RWPE2 (cell line): ENCODE results near the gene POLR3B.

Experiments used
- ATAC-seq: fragments of 200-7000 bp; cut with Tn5 transposase; 3 replicates; pipeline ENCODE4 v1.9.1; 2021; ENCODE audit warnings: low read depth
- DNase-seq: peaks from one replicate; pipeline ENCODE4 v3.0.0-alpha.2; 2020; ENCODE audit warnings: low spot score
- H3K27ac ChIP-seq: fragments of 450-650 bp; 2 replicates; pipeline ENCODE4 v1.5.1; 2017; ENCODE audit warnings: mild to moderate bottlenecking; ENCODE audit not compliant: poor library complexity, severe bottlenecking
- H3K27me3 ChIP-seq: fragments of 250-450 bp; sonication (Bioruptor Pico); 2 replicates; pipeline ENCODE4 v1.5.1; 2021; ENCODE audit warnings: mild to moderate bottlenecking, moderate library complexity; ENCODE audit not compliant: insufficient read depth, poor library complexity, severe bottlenecking
- H3K36me3 ChIP-seq: fragments of 250-450 bp; sonication (Bioruptor Pico); 2 replicates; pipeline ENCODE4 v1.5.1; 2020; ENCODE audit warnings: low read depth, mild to moderate bottlenecking, moderate library complexity
- H3K4me1 ChIP-seq: fragments of 250-450 bp; sonication (Bioruptor Pico); 2 replicates; pipeline ENCODE4 v1.5.1; 2021; ENCODE audit warnings: mild to moderate bottlenecking, moderate library complexity; ENCODE audit not compliant: insufficient read depth, poor library complexity, severe bottlenecking
- H3K4me3 ChIP-seq: fragments of 250-450 bp; sonication (Bioruptor Pico); 2 replicates; pipeline ENCODE4 v1.5.1; 2021; ENCODE audit warnings: mild to moderate bottlenecking, moderate library complexity; ENCODE audit not compliant: severe bottlenecking
- H3K9me3 ChIP-seq: fragments of 250-450 bp; sonication (Bioruptor Pico); 2 replicates; pipeline ENCODE4 v1.5.1; 2021; ENCODE audit warnings: mild to moderate bottlenecking, moderate library complexity; ENCODE audit not compliant: severe bottlenecking
- TF ChIP-seq, protein P1 (sequence below): fragments of 450-650 bp; IDR thresholded peaks from one replicate; pipeline ENCODE4 v1.5.1; 2017; ENCODE audit warnings: mild to moderate bottlenecking, moderate library complexity; ENCODE audit not compliant: poor library complexity, severe bottlenecking

The POLR3B gene

DNA sequence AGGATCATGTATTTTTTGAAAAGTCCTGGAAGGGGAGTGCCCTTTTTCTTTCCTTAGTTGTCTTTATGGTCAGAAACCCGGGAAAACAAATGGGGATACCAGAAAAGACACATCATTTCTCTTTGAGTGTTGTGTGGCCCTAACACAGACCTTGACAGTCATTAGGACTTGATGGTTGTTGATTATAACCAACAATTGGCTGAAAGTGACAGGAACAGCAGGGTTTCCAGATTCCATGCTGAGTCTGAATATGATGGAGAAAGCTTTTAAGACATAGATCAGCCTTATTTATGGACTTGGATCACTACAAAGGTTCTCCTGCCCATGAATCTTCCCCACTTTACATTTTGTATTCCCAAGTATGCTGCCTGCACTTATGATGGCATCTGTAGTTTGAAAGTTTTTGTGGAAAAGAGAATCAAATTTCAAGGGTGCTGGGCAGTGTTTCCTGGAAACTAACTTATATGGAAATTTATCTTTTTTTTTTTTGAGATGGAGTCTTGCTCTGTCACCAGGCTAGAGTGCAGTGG, 30.4 kb downstream of the POLR3B start:
- peaks cover 32% of the 10 kb centered on the region for H3K36me3 ChIP-seq
- H3K27me3 ChIP-seq: no peaks in the 10 kb centered on the region
- no peaks in the 10 kb centered on the region for H3K4me1 ChIP-seq
- ATAC-seq (no peak), DNase-seq (no peak)
- H3K9me3 ChIP-seq: no peaks in the 10 kb centered on the region
- TF ChIP-seq, protein P1, sequence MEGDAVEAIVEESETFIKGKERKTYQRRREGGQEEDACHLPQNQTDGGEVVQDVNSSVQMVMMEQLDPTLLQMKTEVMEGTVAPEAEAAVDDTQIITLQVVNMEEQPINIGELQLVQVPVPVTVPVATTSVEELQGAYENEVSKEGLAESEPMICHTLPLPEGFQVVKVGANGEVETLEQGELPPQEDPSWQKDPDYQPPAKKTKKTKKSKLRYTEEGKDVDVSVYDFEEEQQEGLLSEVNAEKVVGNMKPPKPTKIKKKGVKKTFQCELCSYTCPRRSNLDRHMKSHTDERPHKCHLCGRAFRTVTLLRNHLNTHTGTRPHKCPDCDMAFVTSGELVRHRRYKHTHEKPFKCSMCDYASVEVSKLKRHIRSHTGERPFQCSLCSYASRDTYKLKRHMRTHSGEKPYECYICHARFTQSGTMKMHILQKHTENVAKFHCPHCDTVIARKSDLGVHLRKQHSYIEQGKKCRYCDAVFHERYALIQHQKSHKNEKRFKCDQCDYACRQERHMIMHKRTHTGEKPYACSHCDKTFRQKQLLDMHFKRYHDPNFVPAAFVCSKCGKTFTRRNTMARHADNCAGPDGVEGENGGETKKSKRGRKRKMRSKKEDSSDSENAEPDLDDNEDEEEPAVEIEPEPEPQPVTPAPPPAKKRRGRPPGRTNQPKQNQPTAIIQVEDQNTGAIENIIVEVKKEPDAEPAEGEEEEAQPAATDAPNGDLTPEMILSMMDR: no peak
- no peak overlapping the region for H3K27ac ChIP-seq
- no peak overlapping the region for H3K4me3 ChIP-seq

DNA sequence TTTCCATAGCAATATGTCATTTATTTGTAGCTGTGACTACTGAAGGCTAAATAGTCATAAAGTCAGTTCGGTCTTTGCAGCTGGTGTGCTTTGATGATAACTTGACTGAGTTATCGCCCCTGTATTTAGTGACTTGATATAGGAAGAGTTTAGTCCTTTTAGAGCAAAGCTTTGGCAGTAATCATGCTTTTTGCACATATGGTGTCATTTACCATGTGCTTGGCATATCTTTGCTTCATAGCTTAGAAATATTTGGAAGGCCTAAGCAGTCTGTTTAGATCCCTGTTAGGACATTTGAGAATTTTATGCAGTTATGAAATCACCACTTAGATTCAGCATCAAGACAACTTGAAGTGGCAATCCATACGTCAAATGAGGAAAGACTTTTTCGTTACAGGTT, 31.6 kb downstream of the POLR3B start:
- no peak for DNase-seq
- no peak overlapping the region for H3K4me3 ChIP-seq
- H3K9me3 ChIP-seq: no peaks in the 10 kb centered on the region
- H3K4me1 ChIP-seq: no peaks in the 10 kb centered on the region
- no peak overlapping the region for H3K27ac ChIP-seq
- H3K27me3 ChIP-seq: no peaks in the 10 kb centered on the region
- TF ChIP-seq, protein P1: no peak
- peaks cover 29% of the 10 kb centered on the region for H3K36me3 ChIP-seq
- ATAC-seq: no peak

DNA sequence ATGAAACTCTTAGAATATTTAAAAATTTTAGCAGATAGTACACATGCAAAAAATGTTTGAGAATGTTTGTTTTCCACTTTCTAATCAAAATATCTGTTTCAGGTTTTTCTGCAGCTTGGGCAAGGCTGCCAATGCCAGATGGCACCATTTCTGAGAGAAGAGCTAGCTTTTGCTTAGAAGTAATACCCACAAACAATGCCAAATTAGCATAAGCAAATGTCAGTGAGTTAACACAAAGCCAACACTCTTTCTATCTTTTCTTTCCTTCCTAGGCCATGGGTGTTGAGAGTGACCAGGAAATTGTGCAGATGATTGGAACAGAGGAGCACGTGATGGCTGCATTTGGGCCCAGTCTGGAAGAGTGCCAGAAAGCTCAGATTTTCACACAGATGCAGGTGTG, 35.2 kb downstream of the POLR3B start:
- DNase-seq: no peak
- Histone ChIP-seq H3K27ac (no peak overlapping the region), H3K9me3 (no peaks in the 10 kb centered on the region), H3K4me3 (no peak overlapping the region), H3K4me1 (no peaks in the 10 kb centered on the region), H3K27me3 (no peaks in the 10 kb centered on the region), H3K36me3 (peaks cover 16% of the 10 kb centered on the region)
- no peak for ATAC-seq
- TF ChIP-seq, protein P1: no peak

DNA sequence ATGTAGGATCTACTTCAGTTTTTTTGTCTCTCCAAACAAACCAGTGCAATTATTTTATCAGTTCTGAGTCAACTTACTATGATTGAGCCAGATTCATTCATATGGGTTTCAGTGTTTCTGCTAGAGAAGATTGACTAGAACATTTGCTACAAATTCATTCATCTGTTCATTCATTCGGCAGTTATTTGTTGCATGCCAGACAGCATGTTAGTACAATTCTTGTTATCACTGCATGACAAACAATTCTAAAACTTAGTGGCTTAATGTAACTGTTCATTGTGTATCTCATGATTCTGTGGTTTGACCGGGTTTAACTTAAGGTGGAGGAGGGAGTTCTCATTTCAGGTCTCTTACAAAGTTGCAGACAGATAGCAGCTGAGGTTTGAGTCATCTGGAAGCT, 52.3 kb downstream of the POLR3B start:
- Histone ChIP-seq H3K27ac (no peak overlapping the region), H3K4me1 (no peaks in the 10 kb centered on the region), H3K27me3 (no peaks in the 10 kb centered on the region), H3K9me3 (no peaks in the 10 kb centered on the region), H3K36me3 (peaks cover 14% of the 10 kb centered on the region; the same call in 1 of the 2 replicates), H3K4me3 (no peak overlapping the region)
- DNase-seq: no peak
- TF ChIP-seq, protein P1: no peak
- no peak for ATAC-seq

DNA sequence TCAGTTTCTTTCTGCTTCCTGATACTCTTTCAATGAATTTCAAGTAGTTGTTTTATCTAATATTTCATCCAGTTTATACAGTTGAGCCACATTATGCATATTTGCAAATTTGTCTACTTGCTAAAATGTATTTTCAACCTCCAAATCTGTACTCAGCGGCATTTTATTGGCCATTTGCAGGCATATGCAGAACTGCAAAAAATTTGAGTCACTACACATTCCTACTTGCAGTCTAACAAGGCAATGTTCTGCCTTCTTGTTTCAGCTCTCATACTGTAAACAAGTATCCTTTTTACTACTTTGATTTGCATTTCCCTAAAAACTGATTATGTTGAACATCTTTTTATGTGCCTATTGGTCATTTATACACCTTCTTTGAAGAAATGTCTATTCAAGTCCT, 55.0 kb downstream of the POLR3B start:
- ATAC-seq: no peak
- TF ChIP-seq, protein P1: no peak
- Histone ChIP-seq H3K27ac (no peak overlapping the region), H3K4me3 (no peak overlapping the region), H3K4me1 (no peaks in the 10 kb centered on the region), H3K27me3 (no peaks in the 10 kb centered on the region), H3K9me3 (no peaks in the 10 kb centered on the region), H3K36me3 (peaks cover 9% of the 10 kb centered on the region; the same call in 1 of the 2 replicates)
- DNase-seq: no peak
